Measurements from ENCODE around the gene FAM114A2. TPM values are rescaled to one million over a fixed set of nuclear protein-coding genes. Genes with fewer than 3 reads are reported as not detected.

Gene FAM114A2
- total RNA-seq, 1 donor from 2014 or later, result 31.9 TPM

- no peak for DNase-seq (ENCODE audit: low read depth, low spot score)
Observed at GRCh38 chr5:153952057-153952456, 86.7 kb downstream of the FAM114A2 start.

- DNase-seq (ENCODE audit: low read depth, low spot score), result no peak
Observed at GRCh38 chr5:153941265-153941664, 97.4 kb downstream of the FAM114A2 start.

Other genes starting within 250 kb of the FAM114A2 start
- 89.9 and 134 TPM in 2 replicates for gene MFAP3, start 57 bp upstream of the FAM114A2 start, total RNA-seq
- 39.5 and 60.4 TPM in 2 replicates for gene GALNT10, start 151.8 kb upstream of the FAM114A2 start, total RNA-seq